ENCODE data around the gene GPR142.
A peak's percentile ranks its signal among the peaks of the same experiment; 100 is the strongest.
"Not testable (repeated sequence)": the region's sequence is repeated elsewhere in the genome, so short reads cannot be mapped to it uniquely, and the experiment has no call there.

GPR142 gene

GRCh38 chr17:74405311-74405710, 38.0 kb downstream of the GPR142 start:
- ATAC-seq, H3K27me3 Mint-ChIP-seq: not testable (repeated sequence)

GRCh38 chr17:74407384-74407783, 40.1 kb downstream of the GPR142 start:
- Mint-ChIP-seq H3K27ac (no peak overlapping the region), H3K36me3 (ENCODE audit: low read depth) (no peaks in the 10 kb centered on the region), H3K4me3 (no peak overlapping the region), H3K9me3 (no peaks in the 10 kb centered on the region), H3K27me3 (peaks cover 2% of the 10 kb centered on the region), H3K4me1 (no peaks in the 10 kb centered on the region)
- DNase-seq = no peak
- ATAC-seq = no peak

More at GRCh38 chr17:74405311-74405710, 38.0 kb downstream of the GPR142 start:
- not testable (repeated sequence) for H3K4me1 Mint-ChIP-seq; H3K27ac Mint-ChIP-seq; H3K4me3 Mint-ChIP-seq; DNase-seq; H3K36me3 Mint-ChIP-seq (ENCODE audit: low read depth); H3K9me3 Mint-ChIP-seq

GRCh38 chr17:74408262-74408661, 41.0 kb downstream of the GPR142 start:
- H3K27me3 Mint-ChIP-seq = peaks cover 2% of the 10 kb centered on the region
- no peak overlapping the region for H3K27ac Mint-ChIP-seq
- no peaks in the 10 kb centered on the region for H3K36me3 Mint-ChIP-seq (ENCODE audit: low read depth)
- H3K4me1 Mint-ChIP-seq = no peaks in the 10 kb centered on the region
- ATAC-seq = no peak
- no peak for DNase-seq
- H3K9me3 Mint-ChIP-seq = no peaks in the 10 kb centered on the region
- no peak overlapping the region for H3K4me3 Mint-ChIP-seq

DNA sequence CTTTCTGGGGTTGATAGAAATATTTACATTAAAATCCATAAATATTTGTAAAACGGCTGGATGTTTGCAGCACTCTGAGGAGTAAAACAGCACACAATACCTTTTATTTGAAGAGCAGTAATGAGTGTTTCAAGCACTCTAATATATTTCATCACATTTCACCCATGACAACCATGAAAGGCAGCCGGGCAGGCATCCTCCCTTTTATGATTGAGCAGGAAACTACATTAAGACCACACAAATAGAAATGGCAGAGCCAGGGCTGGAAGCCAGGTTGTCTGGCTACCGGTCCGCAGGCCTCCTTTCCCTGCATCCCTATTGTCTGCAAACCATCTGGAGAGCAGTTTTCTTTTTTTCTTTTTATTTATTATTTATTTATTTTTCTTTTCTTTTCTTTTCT, 41.5 kb downstream of the GPR142 start:
- Mint-ChIP-seq H3K27ac (no peak overlapping the region), H3K9me3 (no peaks in the 10 kb centered on the region), H3K4me3 (no peak overlapping the region), H3K4me1 (no peaks in the 10 kb centered on the region), H3K36me3 (ENCODE audit: low read depth) (no peaks in the 10 kb centered on the region), H3K27me3 (no peaks in the 10 kb centered on the region)
- ATAC-seq (no peak), DNase-seq (no peak)

DNA sequence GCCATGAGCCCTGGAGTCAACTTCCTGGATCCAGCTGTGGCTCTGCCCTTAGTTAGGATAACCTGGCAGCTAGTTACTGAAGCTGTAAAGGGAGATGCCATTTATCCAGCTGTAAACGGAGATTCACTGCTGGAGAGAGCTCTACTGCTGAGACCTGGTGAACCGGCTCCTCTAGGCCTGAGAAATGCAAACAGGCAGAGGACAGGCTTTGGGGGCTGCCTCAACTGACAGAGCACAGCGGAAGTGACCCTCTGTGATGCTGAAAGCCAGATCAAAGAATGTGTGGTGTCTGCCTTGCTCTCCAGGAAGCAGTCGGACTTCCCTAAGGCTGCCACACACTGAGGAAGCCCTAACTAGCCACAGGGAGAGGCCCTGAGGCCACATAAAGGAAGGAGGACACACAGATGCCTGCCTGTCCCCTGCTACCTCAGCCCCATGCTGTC, 42.7 kb downstream of the GPR142 start:
- Mint-ChIP-seq H3K4me3 (no peak overlapping the region), H3K4me1 (no peaks in the 10 kb centered on the region), H3K27me3 (peaks cover 4% of the 10 kb centered on the region), H3K9me3 (no peaks in the 10 kb centered on the region), H3K36me3 (ENCODE audit: low read depth) (no peaks in the 10 kb centered on the region), H3K27ac (no peak overlapping the region)
- no peak for DNase-seq
- ATAC-seq = no peak

DNA sequence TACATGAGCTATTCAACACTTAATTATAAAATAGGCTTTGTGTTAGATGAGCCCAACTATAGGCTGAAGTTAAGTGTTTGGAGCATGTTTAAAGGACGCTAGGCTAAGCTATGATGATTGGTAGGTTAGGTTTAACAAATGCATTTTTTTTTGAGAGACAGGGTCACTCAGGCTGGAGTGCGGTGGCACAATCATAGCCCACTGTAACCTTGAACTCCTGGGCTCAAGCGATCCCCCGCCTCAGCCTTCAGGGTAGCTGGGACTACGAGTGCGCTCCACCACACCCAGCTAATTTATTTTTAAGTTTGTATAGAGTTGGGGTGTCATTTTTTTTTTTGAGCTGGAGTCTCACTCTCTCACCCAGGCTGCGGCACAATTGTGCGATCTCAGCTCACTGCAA, 45.3 kb downstream of the GPR142 start:
- Mint-ChIP-seq H3K27me3 (peaks cover 4% of the 10 kb centered on the region), H3K27ac (no peak overlapping the region), H3K4me1 (peaks cover 8% of the 10 kb centered on the region), H3K36me3 (ENCODE audit: low read depth) (no peaks in the 10 kb centered on the region), H3K9me3 (no peaks in the 10 kb centered on the region), H3K4me3 (no peak overlapping the region)
- ATAC-seq (no peak), DNase-seq (no peak)

- DNase-seq (no peak), ATAC-seq (no peak)
- Mint-ChIP-seq H3K36me3 (ENCODE audit: low read depth) (no peaks in the 10 kb centered on the region), H3K4me1 (peaks cover 8% of the 10 kb centered on the region), H3K27ac (no peak overlapping the region), H3K4me3 (no peak overlapping the region), H3K27me3 (peaks cover 4% of the 10 kb centered on the region), H3K9me3 (no peaks in the 10 kb centered on the region)
These were observed 46.2 kb downstream of the GPR142 start for GRCh38 chr17:74413491-74413890.

DNA sequence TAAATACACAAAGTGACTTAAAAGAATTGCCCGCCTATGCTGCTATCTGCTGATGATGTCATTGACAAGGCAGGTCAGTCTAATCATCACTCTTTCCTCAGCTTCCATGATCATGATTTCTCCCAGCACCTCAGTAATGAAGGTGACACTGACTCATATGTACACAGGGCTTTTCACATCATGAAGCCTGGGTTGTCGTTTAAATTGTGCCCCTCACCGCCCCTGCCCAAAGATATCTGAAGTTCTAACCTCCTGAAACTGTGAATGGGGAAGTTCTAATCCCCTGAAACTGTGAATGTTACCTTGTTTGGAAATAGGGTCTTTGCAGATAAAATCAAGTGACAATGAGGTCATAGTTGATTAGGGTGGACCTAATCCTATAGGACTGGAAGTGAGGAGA, 47.2 kb downstream of the GPR142 start:
- H3K27ac Mint-ChIP-seq = peak overlapping the region; percentile 47
- peaks cover 8% of the 10 kb centered on the region for H3K4me1 Mint-ChIP-seq
- no peak for ATAC-seq

GRCh38 chr17:74415608-74416396, 48.5 kb downstream of the GPR142 start:
- Mint-ChIP-seq H3K27me3 (peaks cover 7% of the 10 kb centered on the region), H3K9me3 (no peaks in the 10 kb centered on the region), H3K27ac (no peak overlapping the region), H3K36me3 (ENCODE audit: low read depth) (no peaks in the 10 kb centered on the region), H3K4me3 (no peak overlapping the region), H3K4me1 (peaks cover 8% of the 10 kb centered on the region)
- ATAC-seq (no peak), DNase-seq (no peak)

More for the DNA sequence above, 47.2 kb downstream of the GPR142 start:
- H3K36me3 Mint-ChIP-seq (ENCODE audit: low read depth) = no peaks in the 10 kb centered on the region
- H3K27me3 Mint-ChIP-seq = peaks cover 7% of the 10 kb centered on the region
- no peak overlapping the region for H3K4me3 Mint-ChIP-seq
- DNase-seq = no peak
- no peaks in the 10 kb centered on the region for H3K9me3 Mint-ChIP-seq

GRCh38 chr17:74417178-74418045, 50.1 kb downstream of the GPR142 start:
- H3K27ac Mint-ChIP-seq = peak overlapping the region; percentile 26
- no peak overlapping the region for H3K4me3 Mint-ChIP-seq
- no peaks in the 10 kb centered on the region for H3K9me3 Mint-ChIP-seq
- H3K27me3 Mint-ChIP-seq = peaks cover 10% of the 10 kb centered on the region
- DNase-seq (peak; percentile 16), ATAC-seq (peak; percentile 95)
- H3K36me3 Mint-ChIP-seq (ENCODE audit: low read depth) = no peaks in the 10 kb centered on the region
- peaks cover 8% of the 10 kb centered on the region for H3K4me1 Mint-ChIP-seq

DNA sequence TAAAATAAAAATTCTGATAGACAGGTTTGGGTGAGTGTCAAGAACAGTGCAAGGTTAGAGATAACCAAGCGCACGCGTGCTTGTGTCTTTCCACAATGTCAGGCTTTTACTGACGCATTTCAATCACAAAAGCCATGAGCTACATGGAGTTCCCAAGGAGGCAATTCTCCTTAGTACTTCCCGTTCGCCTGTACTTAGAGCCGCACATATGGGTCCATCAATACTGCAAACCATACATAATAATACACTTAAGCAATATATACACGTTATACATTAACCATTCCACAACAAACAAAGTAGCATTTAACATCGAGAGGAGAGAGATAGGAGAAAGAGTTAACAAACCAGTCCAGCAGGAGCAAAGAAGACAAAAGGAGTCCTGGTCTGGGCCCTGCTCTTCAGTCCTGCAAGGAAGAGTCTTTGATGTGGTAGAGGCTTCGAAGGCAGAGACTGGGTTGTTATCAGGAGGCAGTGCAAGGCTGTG, 52.7 kb downstream of the GPR142 start:
- peaks cover 8% of the 10 kb centered on the region for H3K4me1 Mint-ChIP-seq
- H3K27ac Mint-ChIP-seq = no peak overlapping the region
- DNase-seq (no peak), ATAC-seq (no peak)
- H3K27me3 Mint-ChIP-seq = peaks cover 10% of the 10 kb centered on the region
- H3K4me3 Mint-ChIP-seq = no peak overlapping the region
- no peaks in the 10 kb centered on the region for H3K9me3 Mint-ChIP-seq
- no peaks in the 10 kb centered on the region for H3K36me3 Mint-ChIP-seq (ENCODE audit: low read depth)

Data from activated naive CD8-positive, alpha-beta T cell treated with anti-CD3 and anti-CD28 coated beads, Interleukin-2, amount 50 U/mL, for 24 hours (primary cell).